Prostate gland (tissue), 2 donors: ENCODE measurements around the gene TBC1D13.

Experiments
- CTCF ChIP-seq, 4 experiments: fragments of 200-600 bp in 2 of 4; fragments of 450-650 bp in 2 of 4; sonication (generic) in 2 of 4; IDR thresholded peaks; 1 replicate in 3 of 4; 2 replicates in 1 of 4; pipeline ENCODE4 v1.5.1; 2016 to 2019; ENCODE audit warnings: antibody characterized with exemption in 4 of 4, mild to moderate bottlenecking in 2 of 4, moderate library complexity in 2 of 4
- POLR2A ChIP-seq: fragments of 450-650 bp; IDR thresholded peaks from one replicate; pipeline ENCODE4 v1.6.1; 2016; ENCODE audit warnings: antibody characterized with exemption, mild to moderate bottlenecking
- POLR2AphosphoS5 ChIP-seq: sonication (generic); formaldehyde crosslinking; IDR thresholded peaks from one replicate; pipeline ENCODE4 v1.6.1; 2017; ENCODE audit warnings: antibody characterized with exemption

GRCh38 chr9:128757602-128758001, 29.5 kb upstream of the TBC1D13 start:
- TF ChIP-seq CTCF (IDR thresholded peaks at IDR 0.05) (no peak), POLR2A (no peak), POLR2AphosphoS5 (no peak)
